GM19099 (cell line): ENCODE data around the gene KIAA0040.

Experiments used
- POLR2A ChIP-seq: IDR thresholded peaks from 3 replicates; pipeline ENCODE4 v1.6.1; 2011; ENCODE audit warnings: low read depth; ENCODE audit not compliant: insufficient read length; ENCODE audit errors: extremely low read depth

The KIAA0040 gene

DNA sequence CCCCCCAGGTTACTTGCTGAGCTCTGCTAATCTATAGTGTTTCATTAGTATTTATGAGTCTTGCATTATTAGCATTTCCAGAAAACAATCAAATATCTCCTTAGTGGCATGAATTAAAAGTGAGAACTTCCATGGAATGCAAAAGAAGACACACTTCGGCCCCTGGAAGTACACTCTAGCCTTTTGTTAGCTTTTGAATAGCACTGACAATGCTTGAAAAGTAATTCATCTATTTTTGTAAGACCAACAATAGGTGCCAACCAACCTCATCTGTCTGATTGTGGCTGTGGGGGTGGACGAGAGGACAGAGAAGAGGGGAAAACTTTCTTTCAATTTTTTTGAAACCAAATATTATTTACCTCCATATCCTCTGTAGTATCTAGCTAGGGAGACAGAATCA, 27.8 kb downstream of the KIAA0040 start:
- TF ChIP-seq POLR2A = no peak

DNA sequence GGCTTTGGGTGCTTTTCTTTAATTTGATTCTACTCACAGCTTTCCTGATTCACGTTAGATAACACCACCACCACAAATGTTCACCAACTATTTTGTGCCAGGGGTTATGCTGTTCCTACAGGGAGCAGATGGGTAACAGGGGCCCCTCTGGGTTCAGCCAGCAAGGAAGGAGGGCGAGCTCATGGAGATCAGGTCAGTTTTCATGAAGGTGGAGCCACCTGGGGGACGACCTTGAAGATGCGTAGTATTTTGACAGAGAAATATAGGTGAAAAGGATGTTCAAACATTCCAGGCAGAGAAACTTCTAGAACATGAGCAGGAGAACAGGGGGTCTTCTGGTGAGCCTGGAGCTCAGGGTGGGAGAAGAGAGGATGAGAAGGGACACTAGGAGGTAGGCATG, 28.9 kb downstream of the KIAA0040 start:
- no peak for TF ChIP-seq POLR2A

DNA sequence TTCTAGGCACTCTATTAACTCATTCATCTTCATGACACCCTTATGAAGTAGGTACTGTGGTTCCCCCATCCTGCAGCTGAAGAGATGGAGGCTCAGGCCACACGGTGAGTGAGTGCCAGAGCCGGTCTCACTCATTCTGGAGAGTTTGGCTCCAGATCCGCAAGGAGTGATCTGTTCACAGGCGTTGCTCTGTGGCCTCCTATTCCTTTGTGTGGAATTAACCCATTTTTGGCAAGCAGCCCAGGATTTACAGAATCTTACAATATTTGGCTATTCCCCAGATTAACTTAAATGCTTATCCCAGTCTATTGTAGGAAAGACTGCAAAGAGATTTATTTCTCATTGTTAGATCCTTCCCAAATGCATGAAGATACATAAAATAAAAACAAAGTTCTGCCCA, 29.6 kb downstream of the KIAA0040 start:
- no peak for TF ChIP-seq POLR2A

DNA sequence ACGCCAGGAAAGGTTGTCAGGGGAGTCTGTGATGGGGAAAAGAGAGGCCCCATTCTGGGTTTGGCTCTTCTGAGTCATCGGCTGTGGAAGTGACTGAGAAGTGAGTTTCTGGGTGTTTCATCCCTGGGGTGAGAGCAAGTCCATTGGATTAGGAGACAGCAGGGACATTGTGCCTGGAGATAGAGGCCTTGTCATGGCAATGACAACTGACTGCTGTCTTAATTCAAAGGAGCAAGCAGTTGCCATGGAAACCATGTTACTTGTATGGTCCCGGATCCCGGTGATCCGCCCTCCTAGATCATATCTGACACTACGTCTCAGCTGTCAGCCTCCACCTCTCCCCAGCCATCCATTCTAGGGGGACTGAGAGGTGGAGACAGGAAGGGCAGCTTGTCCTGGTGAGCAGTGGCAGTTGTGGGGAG, 34.4 kb downstream of the KIAA0040 start:
- no peak for TF ChIP-seq POLR2A

DNA sequence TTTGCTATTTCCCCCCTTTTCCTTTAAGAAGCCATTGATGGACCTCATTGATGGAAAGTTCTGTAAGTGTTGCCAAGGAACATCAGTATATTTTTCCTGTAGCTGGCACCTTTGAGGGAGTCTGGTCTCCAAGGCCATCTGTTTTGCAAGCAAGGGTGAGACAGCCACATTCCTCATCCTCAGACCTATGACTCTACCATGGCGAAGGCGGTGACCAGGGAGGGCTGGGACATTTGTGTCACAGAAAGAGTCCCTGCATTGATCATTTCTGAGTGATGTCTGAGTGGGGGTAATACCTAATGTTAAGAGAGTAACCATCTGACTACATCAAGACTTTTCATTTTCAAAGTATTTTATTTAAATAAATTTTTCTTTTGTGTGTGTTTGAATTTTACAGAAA, 35.4 kb downstream of the KIAA0040 start:
- TF ChIP-seq POLR2A = no peak

DNA sequence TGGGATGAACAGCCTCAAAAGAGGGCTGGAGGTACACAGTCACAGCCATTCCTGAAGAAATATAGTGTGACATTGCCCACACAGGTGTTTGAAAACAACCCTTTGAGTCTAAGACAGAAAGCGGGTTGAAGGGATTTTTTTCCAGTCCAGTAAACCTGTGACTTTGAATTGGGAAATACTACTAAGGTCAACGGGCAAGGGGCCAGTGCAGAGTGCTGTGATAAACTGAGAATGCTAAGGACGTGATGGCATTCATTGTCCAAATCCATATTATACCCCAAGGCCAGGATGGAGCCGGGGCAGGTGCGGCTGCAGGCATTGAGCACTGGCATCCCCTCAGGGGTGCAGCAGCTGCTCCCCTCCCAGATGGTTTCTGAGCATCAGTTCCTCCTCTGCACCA, 36.6 kb downstream of the KIAA0040 start:
- TF ChIP-seq POLR2A = no peak

DNA sequence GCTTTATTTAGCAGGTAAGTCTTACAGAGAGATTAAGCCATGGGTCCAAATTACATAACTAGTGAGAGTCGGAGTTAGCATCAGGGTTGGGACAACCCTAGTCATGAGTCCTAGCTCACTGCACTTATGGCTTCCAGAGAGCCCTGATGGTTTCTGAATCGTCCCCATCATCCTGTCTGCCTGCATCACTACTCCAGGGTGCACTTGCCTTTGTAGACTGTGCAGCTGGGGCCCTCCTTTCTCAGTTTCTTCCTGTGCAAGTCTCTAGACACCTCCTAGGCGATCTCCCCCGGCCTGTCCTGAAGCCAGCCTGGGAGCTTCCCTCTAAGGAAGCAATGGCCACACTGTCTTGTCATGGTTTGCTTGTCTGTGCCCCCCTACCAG, 37.1 kb downstream of the KIAA0040 start:
- no peak for TF ChIP-seq POLR2A

DNA sequence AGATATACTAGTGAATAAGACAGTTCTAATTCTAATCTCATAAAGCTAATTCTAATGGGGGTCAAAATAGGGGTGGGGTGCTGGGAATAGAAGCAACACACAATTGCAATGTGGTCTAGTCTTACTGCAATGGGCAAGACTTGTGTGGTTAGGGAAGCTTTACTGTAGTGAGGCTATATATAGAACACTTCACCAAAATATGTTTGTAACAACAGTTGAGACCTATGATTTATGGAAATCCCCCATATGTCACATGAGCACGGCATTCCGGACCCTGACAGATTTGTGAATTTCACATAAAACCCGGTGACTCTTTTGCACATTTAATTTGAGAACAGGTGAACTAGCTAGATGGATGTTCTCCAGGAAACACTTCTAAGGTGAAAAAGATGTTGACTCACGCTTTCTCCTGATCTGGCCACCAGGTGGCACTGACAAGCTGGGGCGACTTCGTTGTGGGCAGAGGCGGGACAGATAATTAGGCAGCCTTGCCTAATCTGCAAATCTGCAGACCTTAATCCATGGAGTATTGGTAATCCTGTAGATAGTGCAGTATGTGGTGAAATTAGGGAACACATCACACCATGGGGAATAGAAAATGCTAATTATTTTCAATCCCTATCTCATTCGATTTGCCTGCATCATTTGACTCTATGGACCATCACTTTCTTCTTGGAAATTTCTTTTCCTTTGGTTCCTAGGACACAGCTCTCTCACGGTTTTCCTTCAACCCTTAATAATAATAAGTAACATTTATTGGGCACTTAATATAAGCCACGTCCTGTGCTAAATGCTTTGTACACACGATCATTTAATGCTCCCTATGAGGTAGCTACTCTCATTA, 37.7 kb downstream of the KIAA0040 start:
- no peak for TF ChIP-seq POLR2A

DNA sequence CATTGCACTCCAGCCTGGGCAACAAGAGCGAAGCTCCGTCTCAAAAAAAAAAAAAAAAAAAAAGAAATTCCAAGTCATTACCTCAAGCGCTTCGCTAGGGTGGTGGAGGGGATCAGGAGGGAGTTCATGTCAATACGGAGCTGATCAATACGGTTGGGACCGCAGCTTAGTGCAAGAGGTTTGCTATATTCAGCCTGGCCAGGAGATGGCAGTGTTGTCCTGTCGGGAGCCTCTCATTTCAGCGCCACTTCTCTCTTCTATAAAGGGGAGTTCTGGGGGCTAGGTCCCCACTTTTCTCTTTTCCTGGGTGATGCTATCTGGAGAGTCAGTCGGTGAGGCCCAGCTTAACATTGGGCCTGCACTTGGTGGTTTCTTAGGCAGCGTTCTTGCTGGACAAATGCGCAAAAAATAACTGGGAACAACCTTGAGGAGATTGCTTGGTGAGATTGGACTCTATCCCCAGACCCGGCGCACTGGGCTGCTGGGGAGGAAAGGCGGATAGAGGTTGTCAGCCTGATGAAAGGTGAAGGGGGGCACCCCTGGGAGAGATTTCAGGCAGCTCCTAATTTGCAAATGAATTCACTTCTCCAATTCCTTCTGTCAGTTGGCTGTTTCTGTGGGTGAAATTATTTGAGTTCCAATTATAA, 40.4 kb downstream of the KIAA0040 start:
- no peak for TF ChIP-seq POLR2A

DNA sequence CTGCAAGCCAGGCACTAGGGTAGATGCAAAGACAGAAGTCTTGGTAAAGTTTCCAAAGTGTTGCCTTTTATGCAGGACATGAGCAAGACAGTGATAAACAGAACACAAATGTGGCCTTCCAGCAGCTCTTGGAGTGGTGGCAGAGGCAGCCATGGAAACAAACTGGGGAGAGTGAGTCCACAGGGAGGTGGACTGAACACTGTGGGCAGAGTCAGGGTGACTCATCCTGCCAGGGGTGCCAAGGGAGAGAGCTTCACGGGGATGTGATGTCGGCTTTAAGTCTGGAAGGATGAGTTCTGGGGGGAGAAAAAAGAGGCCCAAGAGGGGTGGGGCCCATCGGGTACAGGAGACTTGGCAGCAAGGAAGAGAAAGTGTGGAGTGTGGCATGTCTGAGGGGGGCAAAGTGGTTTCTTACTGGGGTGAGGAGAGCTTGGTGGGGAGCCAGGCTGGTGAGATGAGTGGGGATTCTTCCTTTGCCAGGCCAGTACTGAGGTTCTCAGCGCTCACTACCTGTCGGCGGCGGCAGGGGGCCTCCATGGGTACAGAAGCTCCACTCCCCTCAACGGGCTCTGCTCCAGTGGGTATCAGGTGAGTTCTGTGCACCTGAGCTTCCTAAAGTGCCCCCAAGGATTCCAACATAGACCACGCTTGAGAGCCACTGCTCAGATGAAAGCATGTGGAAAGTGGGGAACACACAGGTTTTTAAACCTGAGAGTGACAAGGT, 41.8 kb downstream of the KIAA0040 start:
- TF ChIP-seq POLR2A = no peak

DNA sequence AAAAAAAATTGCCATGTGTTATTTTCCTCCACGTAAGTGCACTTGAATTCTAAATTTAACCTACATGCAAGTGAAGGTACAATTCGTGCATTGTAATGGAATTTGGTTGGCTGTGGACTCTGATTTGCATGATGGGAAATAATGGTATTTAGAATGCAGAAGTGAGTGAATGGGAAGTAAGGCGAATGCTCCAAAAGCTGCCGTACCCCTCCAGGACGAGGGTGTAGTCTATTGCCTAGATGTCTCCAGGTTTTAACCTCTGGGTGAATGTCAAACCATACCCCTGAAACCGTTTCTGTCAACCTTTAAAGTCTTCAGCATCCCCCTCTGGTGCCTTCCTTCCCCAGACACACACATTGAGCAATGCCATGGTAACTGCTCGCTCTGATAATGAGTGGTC, 44.5 kb downstream of the KIAA0040 start:
- TF ChIP-seq POLR2A = no peak

DNA sequence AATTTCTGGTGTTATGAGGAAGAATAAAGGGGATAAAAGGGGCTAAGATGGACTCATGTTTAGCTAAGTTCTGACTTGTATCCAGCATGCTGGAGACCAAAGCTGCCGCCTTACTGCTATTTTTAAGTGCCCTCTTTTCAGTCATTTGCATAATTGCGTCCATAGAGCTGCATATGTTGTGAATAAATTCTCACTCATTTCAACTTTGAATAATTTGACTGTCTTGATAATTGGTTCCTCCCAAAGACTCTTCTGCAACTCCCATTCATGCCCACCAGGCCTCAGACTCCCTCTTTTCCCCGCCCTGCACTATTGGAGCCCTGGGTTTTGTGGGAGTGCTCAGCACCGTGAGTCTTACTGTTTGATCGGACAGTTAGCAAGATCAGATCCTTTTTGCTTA, 45.0 kb downstream of the KIAA0040 start:
- no peak for TF ChIP-seq POLR2A

DNA sequence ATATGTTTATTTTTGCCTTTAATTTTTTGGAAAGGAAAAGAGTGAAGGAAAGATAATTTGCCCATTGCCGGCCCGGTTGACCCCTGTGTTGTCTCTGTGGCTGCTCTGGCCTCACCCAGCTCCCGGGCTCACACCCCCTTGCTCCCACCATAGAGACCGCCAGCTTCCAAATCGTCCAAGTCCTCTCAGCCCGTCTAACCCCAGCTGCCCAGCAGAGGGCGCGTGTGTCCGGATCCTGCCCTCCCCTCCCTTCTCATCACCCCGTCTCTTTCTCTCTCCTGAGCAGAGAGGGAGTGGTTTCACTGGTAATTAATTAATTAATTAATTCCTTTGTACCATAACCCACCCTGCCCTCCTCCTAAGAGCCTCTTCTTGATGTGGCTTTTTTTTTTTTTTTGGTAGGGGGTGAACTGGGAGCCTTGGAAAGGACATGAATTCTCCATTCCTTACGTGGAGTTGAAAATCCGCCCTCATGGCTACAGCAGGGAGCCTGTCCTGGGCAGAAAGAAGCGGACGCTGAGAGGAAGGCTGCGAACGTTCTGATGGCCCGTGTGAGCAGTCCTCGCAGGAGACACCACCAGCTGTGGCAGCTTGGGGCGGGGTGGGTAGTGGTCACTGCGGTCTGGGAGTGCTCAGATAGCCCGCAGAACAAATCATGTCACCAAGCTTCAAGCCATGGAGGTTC, 45.9 kb downstream of the KIAA0040 start:
- TF ChIP-seq POLR2A = no peak

DNA sequence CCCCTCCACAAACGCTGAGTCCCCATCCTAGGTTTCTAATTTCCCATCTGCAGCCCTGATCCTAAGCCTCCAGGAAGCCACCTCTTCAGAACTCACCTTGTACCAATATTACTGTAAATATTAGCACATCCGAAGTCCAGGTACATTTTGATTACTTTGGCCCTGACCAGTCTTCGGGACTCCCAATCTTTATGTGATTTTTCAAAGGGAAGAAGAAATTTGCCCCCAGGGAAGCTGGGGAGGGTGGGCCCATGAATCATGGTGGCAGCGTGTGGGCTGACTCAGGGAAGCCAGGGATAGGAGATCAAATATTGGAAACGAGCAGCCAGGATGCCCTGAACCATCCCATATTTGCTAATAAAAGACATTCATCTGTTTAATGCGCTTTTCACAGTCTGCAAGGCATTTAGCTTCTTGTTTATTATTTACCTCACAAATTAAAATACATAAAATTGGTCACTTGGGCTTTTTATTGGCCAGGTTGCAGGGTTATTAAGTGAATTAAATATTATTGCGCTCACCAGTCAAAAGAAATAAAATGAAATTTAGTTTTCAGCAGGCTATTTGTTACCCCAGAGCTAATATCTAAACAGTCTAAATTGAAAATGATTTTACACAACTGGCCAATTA, 46.6 kb downstream of the KIAA0040 start:
- no peak for TF ChIP-seq POLR2A

DNA sequence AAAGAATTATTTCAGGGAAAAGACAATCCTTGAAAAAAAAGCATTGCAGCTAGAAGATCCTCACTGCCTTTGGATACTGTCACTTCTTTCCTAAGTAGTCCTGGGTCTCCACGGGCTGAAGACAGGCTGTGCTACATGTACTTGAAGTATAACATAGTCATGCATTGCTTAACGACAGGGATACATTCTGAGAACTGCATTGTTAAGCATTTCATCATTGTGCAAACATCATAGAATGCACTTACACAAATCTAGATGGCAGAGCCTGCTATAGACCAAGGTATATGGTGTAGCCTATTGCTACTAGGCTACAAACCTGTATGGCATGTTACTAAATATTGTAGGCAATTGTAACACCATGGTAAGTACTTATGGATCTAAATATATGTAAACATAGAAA, 54.0 kb downstream of the KIAA0040 start:
- no peak for TF ChIP-seq POLR2A
